ENCODE results near the gene DYTN.

- TF ChIP-seq CTCF (IDR thresholded peaks at IDR 0.05) (no peak), POLR2A (IDR thresholded peaks at IDR 0.05) (no peak)
Measured at GRCh38 chr2:206698811-206699210, 19.4 kb downstream of the DYTN start.

All from adrenal gland (tissue), 5 donors.